ENCODE data around the gene ASPHD2.

- no peak for TF ChIP-seq CTCF (IDR thresholded peaks at IDR 0.05)
- no peak for TF ChIP-seq POLR2AphosphoS5 (IDR thresholded peaks at IDR 0.05)
- no peak for TF ChIP-seq POLR2A (IDR thresholded peaks at IDR 0.05)
Observed at GRCh38 chr22:26476705-26477340, 47.8 kb downstream of the ASPHD2 start.

All from prostate gland (tissue), 2 donors.